Spinal cord (tissue), 10 donors: ENCODE measurements around the gene ADGRL2. TPM values are rescaled to one million over a fixed set of nuclear protein-coding genes. Genes with fewer than 3 reads are reported as not detected.

Experiments used
- DNase-seq, 6 donors: peaks; one replicate each; pipeline versions ENCODE4 v3.0.0 to v3.0.0-alpha.2; 2013 to 2015; ENCODE audit warnings: low spot score in 6 of 6, low read depth in 4 of 6
- H3K27ac ChIP-seq: one replicate; pipeline ENCODE4 v1.5.1; 2013; ENCODE audit warnings: low read depth, low read length, control low read depth
- H3K27me3 ChIP-seq: one replicate; pipeline ENCODE4 v1.6.1; 2013; ENCODE audit warnings: low read length; ENCODE audit not compliant: control insufficient read depth, insufficient read depth
- H3K36me3 ChIP-seq: one replicate; pipeline ENCODE4 v1.6.1; 2013; ENCODE audit warnings: low read length; ENCODE audit not compliant: control insufficient read depth, insufficient read depth
- H3K4me1 ChIP-seq: one replicate; pipeline ENCODE4 v1.6.1; 2013; ENCODE audit warnings: low read length; ENCODE audit not compliant: control insufficient read depth, insufficient read depth
- H3K4me3 ChIP-seq: one replicate; pipeline ENCODE4 v1.5.1; 2013; ENCODE audit warnings: low read depth, low read length, control low read depth
- H3K9me3 ChIP-seq: one replicate; pipeline ENCODE4 v1.6.1; 2013; ENCODE audit warnings: low read length; ENCODE audit not compliant: control insufficient read depth, insufficient read depth
- WGBS: methylation state at CpG from one replicate; pipeline ENCODE4 v1.1.5; 2013; ENCODE audit warnings: missing lambda C conversion rate; ENCODE audit not compliant: insufficient coverage; 5-methylcytosine and 5-hydroxymethylcytosine counted together
- polyA plus RNA-seq, 2 donors: library from polyadenylated mRNA; unstranded; fragments of 120-200 nt; gene quantifications; one replicate each; pipeline ENCODE4 v1.2.1, GENCODE V29; 2013; ENCODE audit not compliant: insufficient read length in 2 of 2
- total RNA-seq, 2 donors: library from RNA; depleted of rRNA in 1 of 2; stranded (reverse); fragments of 120-200 nt in 1 of 2; fragments of >200 nt in 1 of 2; gene quantifications; one replicate each; pipeline versions ENCODE4 v1.2.3 to v1.2.4, GENCODE V29; 2013 to 2014
- donor health status: healthy.

ADGRL2 gene
- total and polyA plus RNA-seq, 4 donors, result 87.9 to 176 (median 103) TPM

DNA sequence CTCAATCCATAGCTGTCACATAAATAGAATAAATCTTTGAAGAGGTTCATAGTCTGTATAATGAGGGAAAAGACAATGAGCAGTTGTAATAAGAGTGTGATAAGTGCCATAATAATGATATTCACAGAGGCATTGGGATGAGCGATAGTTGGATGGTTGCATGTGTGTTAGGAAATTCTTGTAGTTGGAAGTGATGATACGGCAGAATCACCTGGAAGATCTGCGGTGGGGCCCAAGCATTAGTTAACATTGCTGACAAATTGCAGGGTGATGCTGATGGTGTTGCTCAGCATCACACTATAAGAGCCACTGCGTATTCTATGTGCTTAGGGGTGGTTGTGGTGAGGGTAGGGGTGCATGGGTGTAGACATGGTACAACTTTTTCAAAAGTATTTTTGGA, 41.1 kb downstream of the ADGRL2 start:
- Histone ChIP-seq H3K27me3 (no peaks in the 10 kb centered on the region), H3K9me3 (no peaks in the 10 kb centered on the region), H3K27ac (no peak overlapping the region), H3K4me1 (no peaks in the 10 kb centered on the region), H3K36me3 (no peaks in the 10 kb centered on the region), H3K4me3 (no peak overlapping the region)
- 61% methylated on average over 4 of the region's 4 CpGs for WGBS
- no peak for DNase-seq

DNA sequence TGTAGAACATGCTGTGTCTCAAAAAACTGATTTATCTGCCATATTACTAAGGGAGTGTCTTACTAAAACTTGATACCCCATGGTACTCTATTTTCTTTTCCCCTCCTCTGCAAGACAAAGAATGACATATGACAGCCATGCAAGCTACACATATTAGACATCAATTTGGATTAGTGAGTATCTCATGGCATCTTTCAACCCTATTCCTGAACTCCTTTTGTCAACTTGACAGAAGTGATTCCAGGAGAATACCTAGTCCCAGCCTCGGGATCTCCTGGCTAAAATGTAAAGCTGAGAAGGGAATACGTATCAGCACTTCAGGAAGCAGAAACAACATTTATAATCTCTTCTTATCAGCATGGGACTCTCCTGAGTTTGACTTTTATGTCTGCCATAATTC, 43.7 kb downstream of the ADGRL2 start:
- no peaks in the 10 kb centered on the region for H3K27me3 ChIP-seq
- no peaks in the 10 kb centered on the region for H3K9me3 ChIP-seq
- no peak for DNase-seq
- H3K4me1 ChIP-seq, result no peaks in the 10 kb centered on the region
- H3K4me3 ChIP-seq, result no peak overlapping the region
- H3K27ac ChIP-seq, result no peak overlapping the region
- H3K36me3 ChIP-seq, result no peaks in the 10 kb centered on the region
- WGBS, result no CpG with 5 or more reads among the region's 2 CpGs

DNA sequence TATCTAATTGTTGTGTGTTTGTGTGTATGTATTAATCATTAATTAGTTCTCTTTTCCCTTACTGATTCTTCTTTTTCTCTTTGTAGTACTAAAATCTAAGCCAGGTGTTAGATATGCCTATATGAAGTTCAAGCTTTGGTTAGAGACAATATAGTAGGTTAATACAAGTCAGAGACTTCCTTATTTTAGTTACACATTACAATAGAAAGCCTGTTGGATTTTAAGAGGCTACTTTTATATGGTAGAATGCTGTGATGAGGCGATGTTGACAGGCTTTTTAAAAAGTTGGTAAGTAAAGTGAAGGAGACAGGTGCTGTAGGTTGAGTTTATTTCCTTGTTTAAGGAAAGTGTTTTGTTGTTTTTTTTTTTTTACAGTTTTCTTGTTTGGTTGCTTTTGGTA, 45.9 kb downstream of the ADGRL2 start:
- Histone ChIP-seq H3K27me3 (no peaks in the 10 kb centered on the region), H3K4me1 (no peaks in the 10 kb centered on the region), H3K36me3 (no peaks in the 10 kb centered on the region), H3K27ac (no peak overlapping the region), H3K9me3 (no peaks in the 10 kb centered on the region), H3K4me3 (no peak overlapping the region)
- WGBS, result 100% methylated on average over 1 of the region's 1 CpG
- DNase-seq, result no peak

DNA sequence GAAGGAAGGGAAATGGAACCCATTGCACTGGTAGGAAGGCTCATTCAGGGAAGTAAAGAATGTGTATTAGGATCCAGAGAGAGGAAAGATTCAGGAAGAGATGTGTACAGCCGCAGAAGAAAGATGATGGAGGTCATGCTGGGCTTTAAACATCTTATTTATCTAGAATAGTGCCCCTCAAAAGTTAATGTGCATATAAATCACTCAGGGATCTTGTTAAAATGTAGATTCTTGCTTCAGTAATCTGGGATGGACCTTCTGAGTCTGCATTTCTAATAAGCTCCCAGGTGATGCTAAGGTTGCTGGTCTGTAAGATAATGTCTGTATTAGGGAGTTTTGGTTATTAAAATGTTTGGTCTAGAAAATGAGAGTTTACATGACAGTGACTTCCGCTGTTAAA, 46.3 kb downstream of the ADGRL2 start:
- Histone ChIP-seq H3K36me3 (no peaks in the 10 kb centered on the region), H3K27ac (no peak overlapping the region), H3K4me3 (no peak overlapping the region), H3K9me3 (no peaks in the 10 kb centered on the region), H3K4me1 (no peaks in the 10 kb centered on the region), H3K27me3 (no peaks in the 10 kb centered on the region)
- no peak for DNase-seq
- WGBS, result no CpG with 5 or more reads among the region's 2 CpGs

DNA sequence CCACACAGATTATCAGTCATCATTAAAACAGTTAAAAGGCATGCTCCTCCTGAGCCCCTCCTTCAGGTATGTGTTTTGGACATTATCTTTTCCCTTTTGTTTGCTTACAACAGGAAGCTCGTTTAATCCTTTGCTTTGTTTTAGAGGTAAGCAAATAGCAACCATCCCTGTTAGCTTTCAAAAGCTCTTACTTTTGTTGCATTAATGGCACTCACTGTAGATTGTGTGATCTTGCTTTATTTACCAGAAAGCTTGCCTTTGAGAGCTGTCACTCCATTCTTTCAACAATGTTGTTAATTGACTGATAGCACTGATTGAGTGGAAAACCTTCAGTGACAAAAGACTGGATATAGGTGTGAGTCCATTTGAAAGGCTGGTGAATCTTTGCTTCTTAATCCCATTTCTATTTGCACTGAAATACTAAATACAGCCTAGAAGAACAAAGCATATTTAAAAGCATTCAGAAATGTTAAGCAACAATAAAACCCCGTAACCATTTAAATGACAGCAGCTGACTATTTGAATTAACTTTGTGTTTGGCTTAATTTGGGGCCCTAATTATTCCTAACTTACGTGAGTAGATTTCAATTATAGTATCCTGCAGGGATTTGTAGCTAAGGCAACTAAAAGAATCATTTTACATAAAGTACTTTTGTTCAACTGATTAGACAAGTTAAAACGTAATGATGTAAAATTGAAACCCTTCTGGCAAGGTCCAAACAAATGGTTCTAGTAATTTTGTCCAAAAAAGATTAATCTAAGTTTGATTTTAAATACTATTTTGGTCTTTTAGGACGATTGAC, 48.3 kb downstream of the ADGRL2 start:
- no peaks in the 10 kb centered on the region for H3K27me3 ChIP-seq
- no peak overlapping the region for H3K27ac ChIP-seq
- no peaks in the 10 kb centered on the region for H3K9me3 ChIP-seq
- H3K36me3 ChIP-seq, result no peaks in the 10 kb centered on the region
- H3K4me3 ChIP-seq, result no peak overlapping the region
- peak in 2 of 6 donors; percentile 22 to 82 for DNase-seq
- no peaks in the 10 kb centered on the region for H3K4me1 ChIP-seq
- WGBS, result no CpG with 5 or more reads among the region's 5 CpGs

DNA sequence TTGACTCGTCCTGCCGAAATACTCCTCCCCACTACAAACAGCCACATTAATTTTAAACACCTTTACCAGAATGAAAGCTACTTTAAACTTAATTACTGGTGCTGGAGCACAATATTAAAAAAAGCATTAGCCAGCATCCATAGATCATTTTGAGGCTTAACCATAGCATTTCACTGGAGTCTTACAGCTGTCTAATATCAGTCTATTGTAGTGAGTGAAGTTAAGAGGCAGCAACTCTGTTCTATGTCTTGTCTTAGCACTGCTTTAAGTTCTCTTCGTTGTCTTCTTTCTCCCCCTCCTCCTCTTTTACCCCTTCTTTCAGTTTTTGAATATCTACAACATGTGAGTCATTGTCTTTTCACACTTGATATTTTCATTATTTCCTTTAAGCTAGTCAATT, 49.3 kb downstream of the ADGRL2 start:
- Histone ChIP-seq H3K27me3 (no peaks in the 10 kb centered on the region), H3K4me3 (no peak overlapping the region), H3K27ac (no peak overlapping the region), H3K4me1 (no peaks in the 10 kb centered on the region), H3K36me3 (no peaks in the 10 kb centered on the region), H3K9me3 (no peaks in the 10 kb centered on the region)
- WGBS, result no CpG with 5 or more reads among the region's 3 CpGs
- DNase-seq, result no peak

DNA sequence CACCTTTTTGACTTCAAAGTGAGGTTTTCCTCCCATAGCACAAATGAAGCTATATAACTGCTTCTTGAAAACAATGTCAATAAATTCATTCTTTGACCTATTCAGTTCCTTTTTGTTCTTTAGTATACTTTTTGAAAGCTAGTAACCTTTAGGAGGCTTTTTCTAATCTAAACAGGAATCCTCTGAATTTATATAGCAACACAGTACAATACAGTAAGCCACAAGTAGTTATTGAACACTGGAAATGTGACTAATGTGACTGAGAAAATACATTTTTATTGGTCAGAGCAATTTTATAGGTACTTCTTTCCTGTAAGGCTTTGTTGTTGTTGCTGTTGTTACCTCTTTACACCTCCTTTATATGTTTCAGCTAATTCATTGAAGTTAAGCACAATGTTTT, 49.8 kb downstream of the ADGRL2 start:
- H3K36me3 ChIP-seq, result no peaks in the 10 kb centered on the region
- no peaks in the 10 kb centered on the region for H3K9me3 ChIP-seq
- no peaks in the 10 kb centered on the region for H3K4me1 ChIP-seq
- no peak overlapping the region for H3K4me3 ChIP-seq
- H3K27me3 ChIP-seq, result no peaks in the 10 kb centered on the region
- DNase-seq, result no peak
- no peak overlapping the region for H3K27ac ChIP-seq

DNA sequence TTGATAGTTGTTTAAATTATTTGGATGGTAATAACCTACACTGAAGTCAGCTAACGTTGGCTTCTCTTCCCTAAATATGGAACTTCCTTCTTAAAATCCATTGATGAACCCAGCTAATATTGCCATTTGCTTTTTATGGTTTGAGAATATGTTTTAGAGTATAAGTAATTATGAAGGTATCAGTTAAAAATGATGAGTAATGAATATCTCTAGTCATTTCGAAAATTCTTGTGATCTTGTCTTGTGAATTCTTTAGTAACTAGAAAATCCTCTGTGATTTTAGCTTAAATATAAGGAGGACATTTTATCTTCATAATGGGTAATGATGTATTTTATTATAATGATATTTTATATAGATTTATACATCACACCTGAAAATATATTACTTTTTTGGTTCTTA, 50.5 kb downstream of the ADGRL2 start:
- Histone ChIP-seq H3K4me3 (no peak overlapping the region), H3K27ac (no peak overlapping the region), H3K4me1 (no peaks in the 10 kb centered on the region), H3K9me3 (no peaks in the 10 kb centered on the region), H3K36me3 (no peaks in the 10 kb centered on the region), H3K27me3 (no peaks in the 10 kb centered on the region)
- no CpG with 5 or more reads among the region's 2 CpGs for WGBS
- no peak for DNase-seq

DNA sequence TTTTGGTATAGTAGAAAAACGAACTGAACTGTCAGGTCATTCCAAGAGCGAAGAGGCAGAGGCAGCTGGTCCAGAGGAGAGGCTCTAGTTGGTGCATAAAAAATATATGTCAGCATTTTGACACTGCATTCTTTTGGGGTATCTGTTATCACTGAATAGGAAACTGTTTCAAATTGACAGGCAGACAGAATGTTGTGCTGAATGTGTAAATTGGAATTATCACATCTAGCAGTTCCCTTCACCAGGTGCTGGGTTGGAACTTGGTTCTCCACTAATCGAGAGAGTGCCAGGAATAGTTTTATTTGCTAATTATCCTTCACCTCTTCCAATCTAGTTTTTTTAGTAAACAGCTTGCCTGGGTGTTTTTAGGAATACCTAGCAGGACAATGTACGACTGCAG, 52.2 kb downstream of the ADGRL2 start:
- no CpG with 5 or more reads among the region's 4 CpGs for WGBS
- DNase-seq, result peak in 1 of 6 donors; percentile 66
- no peaks in the 10 kb centered on the region for H3K27me3 ChIP-seq
- H3K9me3 ChIP-seq, result no peaks in the 10 kb centered on the region
- no peak overlapping the region for H3K27ac ChIP-seq
- no peak overlapping the region for H3K4me3 ChIP-seq
- no peaks in the 10 kb centered on the region for H3K4me1 ChIP-seq
- H3K36me3 ChIP-seq, result no peaks in the 10 kb centered on the region

DNA sequence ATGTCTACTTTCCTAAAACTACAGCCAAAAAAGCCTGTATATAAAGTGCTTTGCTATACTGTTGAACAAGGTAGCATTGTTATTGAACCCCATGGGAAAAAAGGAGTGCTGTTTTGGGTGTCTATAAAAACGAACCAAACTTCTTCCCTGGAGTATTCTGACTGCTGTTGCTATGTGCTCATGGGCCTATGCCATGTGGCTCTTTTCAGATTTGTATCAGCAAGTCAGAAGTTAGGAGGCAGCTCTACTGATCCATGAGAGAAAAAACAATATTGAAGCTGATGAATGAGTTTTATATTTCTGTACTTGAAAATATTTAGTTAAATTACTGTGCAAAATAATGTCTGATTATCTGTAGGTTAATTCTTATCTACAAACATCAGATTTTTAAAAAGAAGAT, 66.5 kb downstream of the ADGRL2 start:
- H3K36me3 ChIP-seq, result no peaks in the 10 kb centered on the region
- H3K27me3 ChIP-seq, result no peaks in the 10 kb centered on the region
- no peaks in the 10 kb centered on the region for H3K9me3 ChIP-seq
- H3K4me3 ChIP-seq, result no peak overlapping the region
- no peak overlapping the region for H3K27ac ChIP-seq
- WGBS, result 0% methylated on average over 1 of the region's 1 CpG
- no peak for DNase-seq
- H3K4me1 ChIP-seq, result no peaks in the 10 kb centered on the region
